GM12878 (cell line): ENCODE measurements around the gene MGST1. TPM values are rescaled to one million over a fixed set of nuclear protein-coding genes. Genes with fewer than 3 reads are reported as not detected.

ENCODE experiments used
- ATAC-seq: fragments of 200-7000 bp; cut with Tn5 transposase; 3 replicates; pipeline ENCODE4 v1.9.1; 2020; ENCODE audit warnings: mild to moderate bottlenecking, moderate library complexity
- Bru-seq: library from RNA; stranded (reverse); fragments of 400-500 nt; gene quantifications from one replicate; lab custom pipeline; 2021; lab: Mats Ljungman, UMichigan
- BruChase-seq, 2 experiments: library from RNA; stranded (reverse); fragments of 400-500 nt; gene quantifications; one replicate each; lab custom pipeline; 2021; lab: Mats Ljungman, UMichigan
- BruUV-seq: library from RNA; stranded (reverse); fragments of 400-500 nt; replicated peaks from 2 replicates; lab custom pipeline; 2021; lab: Mats Ljungman, UMichigan
- CTCF ChIA-PET: fragments of 300-600 bp; sonication (Branson Sonifier 250); formaldehyde crosslinking; extraction: SDS; loops from one replicate; lab custom pipeline; 2021; ENCODE audit warnings: inconsistent platforms; lab: Yijun Ruan, JAX
- POLR2A ChIA-PET: fragments of 350-600 bp; formaldehyde crosslinking; extraction: SDS; loops from one replicate; lab custom pipeline; 2021; ENCODE audit warnings: inconsistent platforms; lab: Charles Lee
- RAD21 ChIA-PET: fragments of 300-600 bp; sonication (Branson Sonifier 250); formaldehyde crosslinking; loops from one replicate; lab custom pipeline; 2023; ENCODE audit warnings: antibody characterized with exemption; ENCODE audit not compliant: unreplicated experiment; lab: Charles Lee
- SMC1A ChIA-PET: fragments of 300-600 bp; sonication (Branson Sonifier 250); formaldehyde crosslinking; loops from one replicate; lab custom pipeline; 2023; ENCODE audit not compliant: unreplicated experiment, uncharacterized antibody; lab: Charles Lee
- DNase-seq: peaks from one replicate; pipeline ENCODE4 v3.0.0-alpha.2; 2011; ENCODE audit warnings: low read depth, low spot score
- FAIRE-seq: peaks from 3 replicates; lab custom pipeline; 2011; peaks lifted over from hg19 to GRCh38; lab: Jason Lieb, UNC
- H2AFZ ChIP-seq: 2 replicates; pipeline ENCODE4 v1.6.0; 2011; ENCODE audit warnings: low read depth, low read length, control low read depth; ENCODE audit not compliant: control insufficient read depth
- H3K27ac ChIP-seq: 2 replicates; pipeline ENCODE4 v1.5.1; 2011; ENCODE audit warnings: control low read depth; ENCODE audit not compliant: control insufficient read depth, insufficient read depth
- H3K27me3 ChIP-seq, 2 experiments: replicated peaks in 1 of 2; 2 replicates each; pipeline versions ENCODE4 v1.6.0 to v1.6.1; 2011; ENCODE audit warnings: low read length in 1 of 2; ENCODE audit not compliant: control insufficient read depth in 2 of 2, insufficient read depth in 2 of 2
- H3K36me3 ChIP-seq, 2 experiments: 2 replicates each; pipeline ENCODE4 v1.5.1; 2011; ENCODE audit warnings: low read length in 1 of 2; ENCODE audit not compliant: control insufficient read depth in 2 of 2, insufficient read depth in 2 of 2
- H3K4me1 ChIP-seq: 2 replicates; pipeline ENCODE4 v1.6.1; 2011; ENCODE audit warnings: mild to moderate bottlenecking, low read length, moderate library complexity, mixed read lengths; ENCODE audit not compliant: control insufficient read depth, insufficient read depth
- H3K4me2 ChIP-seq: 2 replicates; pipeline ENCODE4 v1.6.0; 2011; ENCODE audit warnings: control low read depth; ENCODE audit not compliant: control insufficient read depth, insufficient read depth
- H3K4me3 ChIP-seq: fragments of 200-600 bp; sonication (generic); 2 replicates; pipeline ENCODE4 v1.5.1; 2016
- H3K79me2 ChIP-seq: 2 replicates; pipeline ENCODE4 v1.6.0; 2011; ENCODE audit warnings: low read length; ENCODE audit not compliant: control insufficient read depth, insufficient read depth
- H3K9ac ChIP-seq: 2 replicates; pipeline ENCODE4 v1.8.0; 2011; ENCODE audit warnings: low read length, control low read depth, mixed read lengths; ENCODE audit not compliant: control insufficient read depth, insufficient read depth
- H3K9me3 ChIP-seq: replicated peaks from 3 replicates; pipeline ENCODE4 v1.5.1; 2011; ENCODE audit warnings: mild to moderate bottlenecking, low read length; ENCODE audit not compliant: control insufficient read depth, insufficient read depth
- H4K20me1 ChIP-seq: 2 replicates; pipeline ENCODE4 v1.6.0; 2011; ENCODE audit not compliant: control insufficient read depth, insufficient read depth
- FOS ChIP-seq: IDR thresholded peaks from 3 replicates; pipeline ENCODE4 v1.6.1; 2011; ENCODE audit warnings: borderline replicate concordance; ENCODE audit not compliant: insufficient read length; ENCODE audit errors: extremely low read depth
- LARP7 ChIP-seq: fragments of 450-650 bp; IDR thresholded peaks from 2 replicates; pipeline ENCODE4 v1.6.1; 2017; ENCODE audit warnings: mild to moderate bottlenecking
- NR2C1 ChIP-seq: fragments of 450-650 bp; IDR thresholded peaks from 2 replicates; pipeline ENCODE4 v1.6.1; 2017; ENCODE audit warnings: antibody characterized with exemption, mild to moderate bottlenecking, moderate library complexity
- NR2C2 ChIP-seq: IDR thresholded peaks from 2 replicates; pipeline ENCODE4 v1.6.1; 2011; ENCODE audit warnings: borderline replicate concordance, low read depth; ENCODE audit not compliant: control insufficient read depth, insufficient read length
- POLR2A ChIP-seq: IDR thresholded peaks from 2 replicates; pipeline ENCODE4 v1.6.1; 2011; ENCODE audit warnings: low read depth, mild to moderate bottlenecking, low read length
- TAF1 ChIP-seq: IDR thresholded peaks from 2 replicates; pipeline ENCODE4 v1.6.1; 2011; ENCODE audit warnings: mild to moderate bottlenecking, low read depth, low read length, borderline replicate concordance
- WGBS: methylation state at CpG from one replicate; pipeline ENCODE4 v1.1.6; 2016; ENCODE audit warnings: low lambda C conversion rate; ENCODE audit not compliant: insufficient replicate concordance, insufficient coverage; ENCODE audit errors: missing lambda C conversion rate; 5-methylcytosine and 5-hydroxymethylcytosine counted together
- in situ Hi-C: fragments of 300-500 bp; cut with MboI; formaldehyde crosslinking; loops from 9 replicates; pipeline ENCODE4 v1.14.3; 2018; ENCODE audit warnings: mixed read lengths
- intact Hi-C: fragments of 100-400 bp; cut with micrococcal nuclease; formaldehyde crosslinking; loops from one replicate; pipeline ENCODE4 v1.14.2; 2022; ENCODE audit not compliant: unreplicated experiment
- long read RNA-seq, 2 experiments: library from polyadenylated mRNA; unstranded; transcript quantifications; one replicate each; pipeline ENCODE4 v2.0.0, GENCODE V29; 2019 to 2020
- polyA minus RNA-seq, 3 experiments: library from RNA; depleted of rRNA, polyadenylated mRNA; stranded (reverse); fragments of >200 nt; gene quantifications; 2 replicates each; pipeline ENCODE4 v1.2.3, GENCODE V29; 2011
- polyA plus RNA-seq, 11 experiments: library from polyadenylated mRNA; depleted of rRNA in 4 of 11; unstranded in 6 of 11; stranded (reverse) in 5 of 11; fragments of >200 nt; fragmentation: Nextera tagmentation in 4 of 11; fragmentation: Illumina TruSeq in 1 of 11; extraction: Ambion mirVana in 4 of 11; extraction: Trizol in 1 of 11; gene quantifications; 1 replicate in 1 of 11; 2 replicates in 10 of 11; pipeline versions ENCODE4 v1.2.1 to v1.2.3, GENCODE V29; 2011 to 2016; ENCODE audit warnings: inconsistent platforms in 2 of 11, missing spikeins in 2 of 11, low read depth in 1 of 11
- total RNA-seq, 4 experiments: library from RNA; depleted of rRNA in 3 of 4; stranded (reverse); fragments of >200 nt in 3 of 4; fragmentation: Illumina TruSeq in 1 of 4; extraction: Trizol in 1 of 4; gene quantifications; 2 replicates each; pipeline versions ENCODE4 v1.2.1 to v1.2.3, GENCODE V29; 2013 to 2021
- TF ChIP-seq, protein P1 (sequence below): fragments of 450-650 bp; IDR thresholded peaks from 2 replicates; pipeline ENCODE4 v1.6.1; 2018; ENCODE audit warnings: borderline replicate concordance, mild to moderate bottlenecking; ENCODE audit not compliant: partially characterized antibody
- TF ChIP-seq, protein P2 (sequence below): fragments of 450-650 bp; formaldehyde crosslinking; IDR thresholded peaks from 2 replicates; pipeline ENCODE4 v1.4.0; 2020; ENCODE audit warnings: mild to moderate bottlenecking, moderate library complexity

The MGST1 gene, protein sequence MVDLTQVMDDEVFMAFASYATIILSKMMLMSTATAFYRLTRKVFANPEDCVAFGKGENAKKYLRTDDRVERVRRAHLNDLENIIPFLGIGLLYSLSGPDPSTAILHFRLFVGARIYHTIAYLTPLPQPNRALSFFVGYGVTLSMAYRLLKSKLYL
- 3.3 and 3.5 TPM in 2 replicates for total RNA-seq (2013; cell fraction: nucleolus; rRNA removed)
- total RNA-seq (2014; rRNA removed) (22.5 and 26.9 TPM in 2 replicates), total RNA-seq (2014; rRNA removed; fragmentation: Illumina TruSeq; extraction: Trizol) (49.9 and 50.4 TPM in 2 replicates), total RNA-seq (2021) (67.0 and 71.3 TPM in 2 replicates), polyA plus RNA-seq (2011; rRNA removed) (142 and 161 TPM in 2 replicates), polyA plus RNA-seq (2014; fragmentation: Illumina TruSeq; extraction: Trizol) (183 and 267 TPM in 2 replicates), polyA plus RNA-seq (2014; fragmentation: Nextera tagmentation; extraction: Ambion mirVana) (100 to 1,000 TPM; 219 to 237 TPM), polyA plus RNA-seq (2014; rRNA removed) (88.1 and 91.7 TPM in 2 replicates), polyA plus RNA-seq (2016; fragmentation: Nextera tagmentation; extraction: Ambion mirVana) (100 to 1,000 TPM; 222 to 236 TPM), polyA minus RNA-seq (2011; rRNA and poly(A)+ RNA removed) (36.6 and 58.4 TPM in 2 replicates), Bru-seq, nascent RNA (percentile 45 among the genes with signal in this experiment), BruChase-seq, experiment 1, labeled RNA remaining after a 6-hour chase (percentile 43 among the genes with signal in this experiment), BruChase-seq, experiment 2, labeled RNA remaining after a 2-hour chase (percentile 40 among the genes with signal in this experiment)
- polyA plus RNA-seq (2011; ENCODE audit: low read depth): 35.6 TPM
- polyA plus RNA-seq (2011; cell fraction: cytosol; rRNA removed): 83.5 and 114 TPM in 2 replicates
- polyA plus RNA-seq (2011; cell fraction: nucleus; rRNA removed): 35.8 and 37.7 TPM in 2 replicates
- 12.1 and 14.8 TPM in 2 replicates for polyA plus RNA-seq (2012)
- polyA minus RNA-seq (2011; cell fraction: cytosol; rRNA and poly(A)+ RNA removed): 34.3 and 40.9 TPM in 2 replicates
- polyA minus RNA-seq (2011; cell fraction: nucleus; rRNA and poly(A)+ RNA removed): 25.1 and 32.1 TPM in 2 replicates
- long read RNA-seq, experiment 1, transcript MGST1-205 (4 exons, 914 nt): major isoform, 41 of 46 reads
- long read RNA-seq, experiment 1, partial matches to known transcripts: 1 of 46 reads
- long read RNA-seq, experiment 1, other reads (novel, unspliced or antisense): 2 of 46 reads
- long read RNA-seq, experiment 2, transcript MGST1-205 (4 exons, 914 nt): major isoform, 246 of 310 reads
- long read RNA-seq, experiment 2, partial matches to known transcripts: 4 of 310 reads
- long read RNA-seq, experiment 2, other reads (novel, unspliced or antisense): 53 of 310 reads

- BruUV-seq: TSS peak; percentile 62
- H3K79me2 ChIP-seq: no peaks in the 10 kb centered on the region
- H3K4me1 ChIP-seq: no peaks in the 10 kb centered on the region
- in situ Hi-C loops: no loop called here
- H3K36me3 ChIP-seq: no peaks in the 10 kb centered on the region
- no peak for FAIRE-seq
- intact Hi-C loops: no loop called here
- ChIA-PET SMC1A (interaction anchor here (0.8 kb wide), 1 partner anchor 149 kb away, joined by 3 read pairs; no protein-coding TSS in a partner anchor), RAD21 (interaction anchor here (0.6 to 1.4 kb wide), 2 partner anchors 93 to 581 kb away, joined by 3 read pairs; no protein-coding TSS in a partner anchor), CTCF (no interaction called here), POLR2A (no interaction called here)
- ATAC-seq: peak; percentile 81
- H2AFZ ChIP-seq: no peak within 1 kb of the TSS
- no peak within 1 kb of the TSS; the same call in 1 of the 2 replicates for H3K9ac ChIP-seq
- no peak within 1 kb of the TSS for H3K4me3 ChIP-seq
- 16% methylated on average over 27 of the region's 31 CpGs for WGBS
- no peaks in the 10 kb centered on the region for H3K27me3 ChIP-seq
- no peaks in the 10 kb centered on the region for H3K9me3 ChIP-seq
- H3K27ac ChIP-seq: peak within 1 kb of the TSS; percentile 18; the same call in 1 of the 2 replicates
- H4K20me1 ChIP-seq: no peaks in the 10 kb centered on the region
- 0 out of 2 replicates have a peak within 1 kb of the TSS, but pooled peaks have one; percentile 5 for H3K4me2 ChIP-seq
- DNase-seq: peak; percentile 11
- TF ChIP-seq, protein P1, sequence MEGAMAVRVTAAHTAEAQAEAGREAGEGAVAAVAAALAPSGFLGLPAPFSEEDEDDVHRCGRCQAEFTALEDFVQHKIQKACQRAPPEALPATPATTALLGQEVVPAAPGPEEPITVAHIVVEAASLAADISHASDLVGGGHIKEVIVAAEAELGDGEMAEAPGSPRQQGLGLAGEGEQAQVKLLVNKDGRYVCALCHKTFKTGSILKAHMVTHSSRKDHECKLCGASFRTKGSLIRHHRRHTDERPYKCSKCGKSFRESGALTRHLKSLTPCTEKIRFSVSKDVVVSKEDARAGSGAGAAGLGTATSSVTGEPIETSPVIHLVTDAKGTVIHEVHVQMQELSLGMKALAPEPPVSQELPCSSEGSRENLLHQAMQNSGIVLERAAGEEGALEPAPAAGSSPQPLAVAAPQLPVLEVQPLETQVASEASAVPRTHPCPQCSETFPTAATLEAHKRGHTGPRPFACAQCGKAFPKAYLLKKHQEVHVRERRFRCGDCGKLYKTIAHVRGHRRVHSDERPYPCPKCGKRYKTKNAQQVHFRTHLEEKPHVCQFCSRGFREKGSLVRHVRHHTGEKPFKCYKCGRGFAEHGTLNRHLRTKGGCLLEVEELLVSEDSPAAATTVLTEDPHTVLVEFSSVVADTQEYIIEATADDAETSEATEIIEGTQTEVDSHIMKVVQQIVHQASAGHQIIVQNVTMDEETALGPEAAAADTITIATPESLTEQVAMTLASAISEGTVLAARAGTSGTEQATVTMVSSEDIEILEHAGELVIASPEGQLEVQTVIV: no peak
- TF ChIP-seq FOS (no peak), NR2C1 (no peak), POLR2A (peak; percentile 46; the same call in 1 of the 2 replicates), TAF1 (0 out of 2 replicates have a peak, but pooled peaks have one; percentile 18), LARP7 (no peak), NR2C2 (no peak)
- TF ChIP-seq, protein P2, sequence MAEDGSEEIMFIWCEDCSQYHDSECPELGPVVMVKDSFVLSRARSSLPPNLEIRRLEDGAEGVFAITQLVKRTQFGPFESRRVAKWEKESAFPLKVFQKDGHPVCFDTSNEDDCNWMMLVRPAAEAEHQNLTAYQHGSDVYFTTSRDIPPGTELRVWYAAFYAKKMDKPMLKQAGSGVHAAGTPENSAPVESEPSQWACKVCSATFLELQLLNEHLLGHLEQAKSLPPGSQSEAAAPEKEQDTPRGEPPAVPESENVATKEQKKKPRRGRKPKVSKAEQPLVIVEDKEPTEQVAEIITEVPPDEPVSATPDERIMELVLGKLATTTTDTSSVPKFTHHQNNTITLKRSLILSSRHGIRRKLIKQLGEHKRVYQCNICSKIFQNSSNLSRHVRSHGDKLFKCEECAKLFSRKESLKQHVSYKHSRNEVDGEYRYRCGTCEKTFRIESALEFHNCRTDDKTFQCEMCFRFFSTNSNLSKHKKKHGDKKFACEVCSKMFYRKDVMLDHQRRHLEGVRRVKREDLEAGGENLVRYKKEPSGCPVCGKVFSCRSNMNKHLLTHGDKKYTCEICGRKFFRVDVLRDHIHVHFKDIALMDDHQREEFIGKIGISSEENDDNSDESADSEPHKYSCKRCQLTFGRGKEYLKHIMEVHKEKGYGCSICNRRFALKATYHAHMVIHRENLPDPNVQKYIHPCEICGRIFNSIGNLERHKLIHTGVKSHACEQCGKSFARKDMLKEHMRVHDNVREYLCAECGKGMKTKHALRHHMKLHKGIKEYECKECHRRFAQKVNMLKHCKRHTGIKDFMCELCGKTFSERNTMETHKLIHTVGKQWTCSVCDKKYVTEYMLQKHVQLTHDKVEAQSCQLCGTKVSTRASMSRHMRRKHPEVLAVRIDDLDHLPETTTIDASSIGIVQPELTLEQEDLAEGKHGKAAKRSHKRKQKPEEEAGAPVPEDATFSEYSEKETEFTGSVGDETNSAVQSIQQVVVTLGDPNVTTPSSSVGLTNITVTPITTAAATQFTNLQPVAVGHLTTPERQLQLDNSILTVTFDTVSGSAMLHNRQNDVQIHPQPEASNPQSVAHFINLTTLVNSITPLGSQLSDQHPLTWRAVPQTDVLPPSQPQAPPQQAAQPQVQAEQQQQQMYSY: no peak
Observed at GRCh38 chr12:16347391-16348298, at the start of gene MGST1. TSS of gene MGST1 (plus strand) at chr12:16347645. CDS start at chr12:16354253, 6,608 bp downstream.
